ENCODE results near the gene UAP1L1. TPM values are rescaled to one million over a fixed set of nuclear protein-coding genes. Genes with fewer than 3 reads are reported as not detected.

UAP1L1 gene
- total RNA-seq, 1 experiment from 2014 or later: 6.6 TPM

DNA sequence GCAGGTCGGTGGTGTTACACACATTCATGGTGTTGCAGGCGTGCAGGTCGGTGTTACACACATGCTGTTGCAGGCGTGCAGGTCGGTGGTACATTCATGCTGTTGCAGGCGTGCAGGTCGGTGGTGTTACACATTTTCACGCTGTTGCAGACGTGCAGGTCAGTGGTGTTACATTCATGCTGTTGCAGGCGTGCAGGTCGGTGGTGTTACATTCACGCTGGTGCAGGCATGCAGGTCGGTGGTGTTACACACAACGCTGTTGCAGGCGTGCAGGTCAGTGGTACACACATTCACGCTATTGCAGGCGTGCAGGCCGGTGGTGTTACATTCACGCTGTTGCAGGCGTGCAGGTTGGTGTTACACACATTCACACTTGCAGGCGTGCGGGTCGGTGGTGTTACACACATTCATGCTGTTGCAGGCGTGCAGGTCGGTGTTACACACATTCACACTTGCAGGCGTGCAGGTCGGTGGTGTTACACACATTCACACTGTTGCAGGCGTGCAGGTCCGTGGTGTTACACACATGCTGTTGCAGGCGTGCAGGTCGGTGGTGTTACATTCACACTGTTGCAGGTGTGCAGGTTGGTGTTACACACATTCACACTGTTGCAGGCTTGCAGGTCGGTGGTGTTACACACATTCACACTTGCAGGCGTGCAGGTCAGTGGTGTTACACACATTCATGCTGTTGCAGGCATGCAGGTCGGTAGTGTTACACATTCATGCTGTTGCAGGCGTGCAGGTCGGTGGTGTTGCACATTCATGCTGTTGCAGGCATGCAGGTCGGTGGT lies 26.1 kb downstream of the UAP1L1 start:
- no peak overlapping the region for H3K14ac ChIP-seq (ENCODE audit: insufficient read depth, low read length)
- no peak overlapping the region for H3K56ac ChIP-seq (ENCODE audit: insufficient read length, low read depth, low read length)
- no peak overlapping the region for H2AK5ac ChIP-seq (ENCODE audit: insufficient read length, low read length)
- peaks cover 10 to 21% (median 15%) of the 10 kb centered on the region in 3 experiments for H3K36me3 Mint-ChIP-seq (ENCODE audit: insufficient read depth in 1 of 3, low read depth in 3 of 3)
- H3K23me2 ChIP-seq (ENCODE audit: insufficient read length, low read depth, low read length, poor library complexity, severe bottlenecking): no peaks in the 10 kb centered on the region
- no peak overlapping the region for H4K5ac ChIP-seq (ENCODE audit: insufficient read length, low read depth, low read length)
- H3K27ac ChIP-seq (ENCODE audit: insufficient read length, low read depth, low read length): no peak overlapping the region
- no peak overlapping the region for H2BK20ac ChIP-seq (ENCODE audit: low read depth, low read length, poor library complexity, severe bottlenecking)
- H2BK120ac ChIP-seq (ENCODE audit: low read depth, low read length, poor library complexity, severe bottlenecking): no peak overlapping the region
- H3K4ac ChIP-seq (ENCODE audit: low read depth, low read length): no peak overlapping the region
- no peaks in the 10 kb centered on the region for H3K4me1 Mint-ChIP-seq
- peaks cover 3 to 7% of the 10 kb centered on the region in 2 experiments; a peak in 4 of 5 replicates for H3K9me3 Mint-ChIP-seq
- H2BK12ac ChIP-seq (ENCODE audit: insufficient read length, low read depth, low read length): no peak overlapping the region
- no peaks in the 10 kb centered on the region for H3K4me1 ChIP-seq (ENCODE audit: insufficient read depth, low read length)
- no peaks in the 10 kb centered on the region for H3K79me2 ChIP-seq (ENCODE audit: insufficient read depth, low read length)
- TF ChIP-seq, protein P1, sequence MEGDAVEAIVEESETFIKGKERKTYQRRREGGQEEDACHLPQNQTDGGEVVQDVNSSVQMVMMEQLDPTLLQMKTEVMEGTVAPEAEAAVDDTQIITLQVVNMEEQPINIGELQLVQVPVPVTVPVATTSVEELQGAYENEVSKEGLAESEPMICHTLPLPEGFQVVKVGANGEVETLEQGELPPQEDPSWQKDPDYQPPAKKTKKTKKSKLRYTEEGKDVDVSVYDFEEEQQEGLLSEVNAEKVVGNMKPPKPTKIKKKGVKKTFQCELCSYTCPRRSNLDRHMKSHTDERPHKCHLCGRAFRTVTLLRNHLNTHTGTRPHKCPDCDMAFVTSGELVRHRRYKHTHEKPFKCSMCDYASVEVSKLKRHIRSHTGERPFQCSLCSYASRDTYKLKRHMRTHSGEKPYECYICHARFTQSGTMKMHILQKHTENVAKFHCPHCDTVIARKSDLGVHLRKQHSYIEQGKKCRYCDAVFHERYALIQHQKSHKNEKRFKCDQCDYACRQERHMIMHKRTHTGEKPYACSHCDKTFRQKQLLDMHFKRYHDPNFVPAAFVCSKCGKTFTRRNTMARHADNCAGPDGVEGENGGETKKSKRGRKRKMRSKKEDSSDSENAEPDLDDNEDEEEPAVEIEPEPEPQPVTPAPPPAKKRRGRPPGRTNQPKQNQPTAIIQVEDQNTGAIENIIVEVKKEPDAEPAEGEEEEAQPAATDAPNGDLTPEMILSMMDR (conservative IDR thresholded peaks at IDR 0.05): no peak
- WGBS (ENCODE audit: extremely low coverage, insufficient read length, low lambda C conversion rate): no CpG with 5 or more reads among the region's 37 CpGs
- no peaks in the 10 kb centered on the region for H4K20me1 ChIP-seq (ENCODE audit: control insufficient read depth, insufficient read depth, insufficient read length)
- H3K4me2 ChIP-seq (ENCODE audit: insufficient read depth, insufficient read length, low read length): no peak overlapping the region
- no peak overlapping the region for H3K23ac ChIP-seq (ENCODE audit: insufficient read length, low read depth, low read length)
- H4K91ac ChIP-seq (ENCODE audit: insufficient read length, low read depth, low read length): no peak overlapping the region
- H3K9me3 ChIP-seq (ENCODE audit: control insufficient read depth, low read depth, low read length): peaks cover 16% of the 10 kb centered on the region
- no peak overlapping the region for H2BK15ac ChIP-seq (ENCODE audit: low read depth, low read length)
- no peak for DNase-seq
- H3K27ac Mint-ChIP-seq: no peak overlapping the region
- no peak overlapping the region for H2AFZ ChIP-seq (ENCODE audit: low read length)
- H3K79me1 ChIP-seq (ENCODE audit: insufficient read depth, low read depth, low read length, poor library complexity, severe bottlenecking): no peaks in the 10 kb centered on the region
- H3K18ac ChIP-seq (ENCODE audit: insufficient read length, low read depth, low read length): no peak overlapping the region
- no peak overlapping the region for H3T11ph ChIP-seq (ENCODE audit: low read length)
- no peak overlapping the region for H2BK5ac ChIP-seq (ENCODE audit: insufficient read length, low read length)
- H3K4me3 Mint-ChIP-seq: no peak overlapping the region
- H4K8ac ChIP-seq (replicated peaks; ENCODE audit: insufficient read length, low read depth, low read length): no peak overlapping the region
- no peaks in the 10 kb centered on the region; the same call in 1 of the 2 replicates for H3K27me3 Mint-ChIP-seq (ENCODE audit: low read depth)
- H3K9ac ChIP-seq (ENCODE audit: extremely low read depth, insufficient read length, low read length): no peak overlapping the region
- H3K27me3 ChIP-seq (ENCODE audit: insufficient read depth, low read length): no peaks in the 10 kb centered on the region

All from H9 (cell line).